HUDEP-2 (cell line): ENCODE results near the gene TMBIM6.
A peak's percentile ranks its signal among the peaks of the same experiment; 100 is the strongest.

Source experiments
- DNase-seq, 76 experiments: peaks; one replicate each; lab custom pipeline; 2025; ENCODE audit not compliant: unreplicated experiment in 76 of 76; lab: John Stamatoyannopoulos, UW

Gene TMBIM6

GRCh38 chr12:49796155-49796554 lies 54.8 kb downstream of the TMBIM6 start:
- DNase-seq: no peak

GRCh38 chr12:49796606-49797448 lies 55.5 kb downstream of the TMBIM6 start:
- no peak for DNase-seq

- no peak for DNase-seq
These were observed 56.1 kb downstream of the TMBIM6 start for GRCh38 chr12:49797449-49797776.

GRCh38 chr12:49798248-49798647 lies 56.9 kb downstream of the TMBIM6 start:
- DNase-seq: no peak

GRCh38 chr12:49798934-49799333 lies 57.6 kb downstream of the TMBIM6 start:
- DNase-seq: no peak

GRCh38 chr12:49800421-49801140 lies 59.2 kb downstream of the TMBIM6 start:
- DNase-seq: no peak

- DNase-seq: peak in 1 of 76 experiments; percentile 5
These were observed 60.0 kb downstream of the TMBIM6 start for GRCh38 chr12:49801141-49802063.

GRCh38 chr12:49803693-49804450 lies 62.5 kb downstream of the TMBIM6 start:
- DNase-seq: no peak

GRCh38 chr12:49804821-49805220 lies 63.5 kb downstream of the TMBIM6 start:
- DNase-seq: no peak

- no peak for DNase-seq
These were observed 64.1 kb downstream of the TMBIM6 start for GRCh38 chr12:49805409-49805808.

GRCh38 chr12:49806321-49806813 lies 65.0 kb downstream of the TMBIM6 start:
- DNase-seq: no peak

- DNase-seq: no peak
These were observed 65.5 kb downstream of the TMBIM6 start for GRCh38 chr12:49806877-49807276.

GRCh38 chr12:49807991-49808580 lies 66.7 kb downstream of the TMBIM6 start:
- no peak for DNase-seq

- DNase-seq: no peak
These were observed 67.5 kb downstream of the TMBIM6 start for GRCh38 chr12:49808686-49809380.

- DNase-seq: no peak
These were observed 68.1 kb downstream of the TMBIM6 start for GRCh38 chr12:49809381-49809905.

GRCh38 chr12:49809906-49810389 lies 68.6 kb downstream of the TMBIM6 start:
- DNase-seq: no peak

GRCh38 chr12:49811136-49811535 lies 69.8 kb downstream of the TMBIM6 start:
- DNase-seq: no peak

- DNase-seq: no peak
These were observed 70.6 kb downstream of the TMBIM6 start for GRCh38 chr12:49811961-49812401.

- no peak for DNase-seq
These were observed 71.8 kb downstream of the TMBIM6 start for GRCh38 chr12:49813131-49813530.
